ENCODE results near the gene C16orf95. TPM values are rescaled to one million over a fixed set of nuclear protein-coding genes. Genes with fewer than 3 reads are reported as not detected.
"Not testable (repeated sequence)": the region's sequence is repeated elsewhere in the genome, so short reads cannot be mapped to it uniquely, and the experiment has no call there.

The C16orf95 gene
- polyA plus RNA-seq, 4 donors, result 3.0 to 5.2 (median 4.3) TPM

DNA sequence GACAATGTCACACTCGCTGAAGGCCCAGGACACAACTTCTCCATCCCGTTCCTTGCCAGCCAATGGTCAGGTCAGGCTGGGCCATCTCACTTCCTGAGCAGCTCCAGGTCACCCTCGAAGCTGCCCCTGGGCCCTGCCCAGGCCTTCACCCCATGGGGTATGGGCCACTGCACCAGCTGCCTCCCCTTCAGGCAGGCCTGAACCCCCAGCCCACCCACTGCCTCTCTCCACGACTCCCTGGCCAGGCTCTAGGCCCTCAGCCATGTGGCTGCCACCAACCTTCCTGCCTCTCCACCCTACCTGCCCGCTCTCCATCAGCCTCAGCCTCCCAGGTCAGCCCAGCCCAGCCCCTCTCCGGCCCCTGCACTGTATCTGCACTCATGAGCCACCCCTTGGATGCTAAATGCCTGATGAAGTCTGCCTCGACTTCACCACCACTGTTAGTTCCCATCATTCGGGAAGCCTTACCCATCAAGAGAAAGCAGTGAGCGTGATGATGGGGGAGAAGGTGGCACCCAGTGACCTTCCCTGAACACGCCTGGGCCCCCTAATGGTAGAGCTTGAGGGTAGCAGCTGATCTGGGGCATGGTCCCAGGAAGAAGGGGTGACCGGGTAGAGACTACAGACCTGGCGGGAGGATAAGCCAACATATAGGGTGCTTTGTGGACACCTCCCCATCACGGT is 30.9 kb upstream of the C16orf95 start:
- no peak for DNase-seq (ENCODE audit: low read depth in 4 of 4, low spot score in 2 of 4)

DNA sequence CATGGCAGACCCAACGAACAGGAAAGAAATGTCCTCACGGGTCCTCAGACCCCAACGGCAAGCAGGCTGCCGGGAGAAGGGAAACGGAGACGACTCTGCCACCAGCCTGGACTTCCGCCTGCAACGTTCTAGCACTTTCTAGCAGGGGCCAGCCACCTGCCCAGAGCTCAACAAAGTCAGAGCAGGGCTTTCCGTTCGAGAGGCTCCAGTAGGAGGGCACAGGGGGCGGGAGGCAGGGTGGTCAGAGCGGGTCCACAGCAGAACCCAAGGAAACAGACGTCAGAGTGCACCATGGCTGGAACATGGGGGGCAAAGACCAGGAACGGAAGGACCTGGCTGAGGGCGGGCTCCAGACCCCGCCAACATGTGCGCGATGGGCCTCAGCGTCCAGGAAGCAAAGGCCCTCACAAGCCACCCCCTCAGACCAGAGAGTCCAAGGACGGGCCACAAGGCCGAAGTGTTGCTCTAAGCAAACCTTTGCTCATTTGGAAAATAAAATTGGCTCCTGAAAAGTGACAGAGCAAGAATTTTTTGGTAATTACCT is 29.4 kb upstream of the C16orf95 start:
- no peak for DNase-seq (ENCODE audit: low read depth in 4 of 4, low spot score in 2 of 4)

DNA sequence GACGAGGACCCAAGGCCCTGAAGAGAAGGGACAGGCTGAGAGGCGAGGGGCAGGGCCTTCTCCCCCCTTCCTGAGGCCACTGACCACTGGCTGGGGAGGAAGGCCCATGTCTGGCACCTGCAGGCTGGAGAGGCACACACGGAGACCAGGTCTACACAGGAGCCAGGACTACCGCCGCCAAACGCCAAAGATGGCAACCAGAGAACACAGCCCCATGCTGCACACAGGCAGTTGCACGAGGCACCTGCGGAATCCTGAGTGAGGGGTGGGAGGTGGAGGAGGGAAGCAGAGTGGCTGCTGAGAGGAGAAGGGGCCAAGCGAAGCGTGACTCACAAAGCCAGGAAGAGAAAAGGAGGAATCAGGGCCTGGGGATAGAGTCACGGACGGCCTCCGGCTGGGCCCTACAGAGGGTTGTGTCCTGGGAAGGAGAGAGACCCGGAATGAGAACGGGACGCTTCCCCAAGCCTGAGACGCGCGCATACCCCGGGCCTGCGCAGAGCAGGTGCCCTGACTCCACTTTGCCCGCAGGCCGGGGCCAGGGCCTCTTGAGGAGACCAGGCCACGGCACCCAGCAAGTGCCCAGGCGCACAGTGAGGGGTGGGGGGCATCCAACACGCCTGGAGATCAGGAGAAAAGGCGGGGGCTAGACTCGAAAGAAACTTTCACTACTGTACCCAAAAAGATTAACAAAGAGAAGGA is 28.7 kb upstream of the C16orf95 start:
- peak in 1 of 4 donors; percentile 14 for DNase-seq (ENCODE audit: low read depth in 4 of 4, low spot score in 2 of 4)

DNA sequence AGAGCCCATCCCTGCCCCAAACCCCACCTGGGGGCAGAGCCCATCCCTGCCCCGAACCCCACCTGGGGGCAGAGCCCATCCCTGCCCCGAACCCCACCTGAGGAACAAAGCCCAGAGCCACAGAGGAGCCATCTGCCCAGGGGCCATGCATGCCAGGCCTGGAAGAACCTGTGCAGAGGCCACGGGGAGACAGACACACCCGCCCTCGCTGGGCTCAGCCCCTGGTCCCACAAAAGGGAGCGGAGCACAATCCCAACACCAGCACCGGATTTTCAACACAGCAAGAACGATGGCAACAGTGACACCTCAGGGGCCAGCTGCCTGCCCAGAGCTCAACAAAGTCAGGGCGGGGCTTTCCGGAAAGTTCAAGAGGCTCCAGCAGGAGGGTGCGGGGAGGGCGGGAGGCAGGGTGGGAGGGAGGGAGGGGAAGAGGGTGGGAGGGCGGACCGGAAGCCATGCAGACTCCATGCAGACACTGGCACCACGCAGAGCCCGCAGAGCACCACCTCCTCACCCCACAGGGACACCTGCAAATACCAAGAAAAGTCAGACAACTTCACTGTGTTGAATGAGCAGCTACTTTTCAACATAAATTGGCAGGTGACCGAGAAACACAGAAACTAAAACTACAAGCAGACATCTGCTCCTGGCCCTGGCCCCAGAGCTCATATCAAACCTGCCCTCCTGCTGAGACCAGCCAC is 27.9 kb upstream of the C16orf95 start:
- no peak for DNase-seq (ENCODE audit: low read depth in 4 of 4, low spot score in 2 of 4)

DNA sequence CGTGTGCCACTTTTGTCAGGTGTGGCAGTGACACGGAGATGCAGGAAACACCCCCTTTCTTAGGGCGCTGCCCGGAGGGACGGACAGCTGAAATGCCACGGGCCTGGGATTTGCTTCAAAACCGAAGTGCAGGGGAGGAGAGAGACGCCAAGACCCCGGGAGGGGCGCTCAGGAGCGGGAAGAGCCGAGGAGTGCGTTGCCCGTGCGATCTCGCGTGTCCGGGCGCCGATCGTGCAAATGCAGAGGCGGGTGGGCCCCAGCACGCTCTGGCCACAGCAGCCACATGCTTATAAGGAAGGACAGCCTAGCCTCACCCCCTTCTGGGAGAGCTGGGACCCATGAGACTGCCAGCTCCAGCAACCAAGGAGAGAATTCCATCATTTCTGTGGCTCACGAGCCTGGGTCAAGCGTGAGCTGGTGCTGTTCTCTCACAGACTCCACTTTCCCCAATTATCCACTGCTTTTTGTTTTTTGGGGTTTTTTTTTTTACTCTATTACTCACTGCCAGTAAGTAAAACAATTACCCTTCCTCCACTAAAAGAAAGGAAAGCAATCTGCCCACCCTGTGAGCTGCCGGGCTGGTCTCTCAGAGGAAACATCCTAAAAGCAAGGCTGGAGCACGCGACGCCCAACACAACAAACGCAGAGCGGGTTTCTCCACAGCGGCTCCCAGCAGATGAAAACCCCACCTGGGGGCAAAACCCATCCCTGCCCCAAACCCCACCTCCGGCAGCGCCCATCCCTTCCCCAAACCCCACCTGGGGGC is 27.2 kb upstream of the C16orf95 start:
- no peak for DNase-seq (ENCODE audit: low read depth in 4 of 4, low spot score in 2 of 4)

DNA sequence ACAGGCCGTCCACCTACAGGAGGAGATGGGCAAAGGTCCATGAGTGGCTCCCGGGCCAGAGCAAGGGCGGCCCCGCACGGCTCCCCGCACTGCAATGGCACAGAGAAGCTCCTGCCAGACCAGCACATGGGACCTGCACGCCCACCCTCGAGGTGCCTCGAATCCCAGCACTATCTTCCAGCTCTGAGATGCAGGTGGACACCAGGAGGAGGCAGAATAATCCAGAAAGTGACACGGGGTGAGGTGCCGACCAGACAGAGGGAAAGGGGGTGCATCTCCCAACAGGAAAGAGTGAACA is 26.5 kb upstream of the C16orf95 start:
- no peak for DNase-seq (ENCODE audit: low read depth in 4 of 4, low spot score in 2 of 4)

DNA sequence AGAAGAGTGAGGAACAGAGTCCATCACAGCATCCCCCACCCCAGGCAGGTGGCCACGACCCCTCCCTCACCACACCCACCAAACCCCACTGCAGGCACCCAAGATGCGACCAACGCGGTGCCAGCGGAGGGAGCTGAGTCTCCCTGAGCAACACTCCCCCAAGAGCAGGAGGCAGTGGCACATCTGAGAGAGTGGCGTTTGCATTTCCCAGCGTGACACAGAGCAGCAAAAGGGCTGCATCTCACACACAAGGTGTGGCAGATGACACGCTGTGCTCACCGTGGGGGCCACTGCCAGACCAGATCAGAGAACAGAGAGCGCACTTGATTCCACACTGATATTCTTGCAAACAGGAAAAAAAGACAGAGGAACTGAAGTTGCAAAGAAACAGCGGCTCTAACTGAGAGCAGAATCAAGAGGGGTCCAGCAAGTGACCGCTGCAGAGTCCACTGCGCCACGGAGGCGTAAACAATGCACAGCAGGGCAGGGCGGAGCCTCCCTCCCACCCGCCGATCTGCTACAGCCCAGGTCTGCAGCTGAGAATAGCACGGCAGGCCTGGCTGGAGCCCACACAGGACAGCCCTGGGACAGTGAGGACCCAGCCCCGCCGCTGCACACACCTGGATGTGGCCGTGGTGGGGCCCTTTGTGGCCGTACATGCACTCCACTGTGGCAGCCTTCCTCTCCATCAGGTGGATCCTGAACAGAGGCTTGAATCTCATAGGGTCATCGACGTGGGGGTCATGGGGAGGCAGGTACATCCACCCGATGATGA is 26.0 kb upstream of the C16orf95 start:
- DNase-seq (ENCODE audit: low read depth in 4 of 4, low spot score in 2 of 4), result no peak

DNA sequence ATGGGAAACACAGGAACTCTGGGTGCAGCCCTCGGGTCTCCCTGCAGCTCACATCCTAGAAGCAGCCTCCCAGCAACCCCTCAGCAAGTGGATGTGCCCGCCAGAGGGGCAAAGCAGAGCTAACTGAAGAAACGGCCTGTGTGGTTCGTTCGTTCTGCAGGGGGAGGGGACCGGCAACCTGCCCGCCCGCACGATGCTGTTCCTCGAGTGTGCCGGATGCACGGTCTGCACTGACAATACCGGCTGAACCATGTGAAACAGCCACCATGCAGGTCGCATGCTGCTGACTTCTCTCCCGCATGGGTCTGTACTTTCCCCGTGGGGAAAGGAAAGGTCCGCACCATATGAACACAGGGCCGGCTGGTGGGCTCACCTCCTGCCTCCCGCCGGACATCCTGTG is 25.3 kb upstream of the C16orf95 start:
- DNase-seq (ENCODE audit: low read depth in 4 of 4, low spot score in 2 of 4), result no peak

DNA sequence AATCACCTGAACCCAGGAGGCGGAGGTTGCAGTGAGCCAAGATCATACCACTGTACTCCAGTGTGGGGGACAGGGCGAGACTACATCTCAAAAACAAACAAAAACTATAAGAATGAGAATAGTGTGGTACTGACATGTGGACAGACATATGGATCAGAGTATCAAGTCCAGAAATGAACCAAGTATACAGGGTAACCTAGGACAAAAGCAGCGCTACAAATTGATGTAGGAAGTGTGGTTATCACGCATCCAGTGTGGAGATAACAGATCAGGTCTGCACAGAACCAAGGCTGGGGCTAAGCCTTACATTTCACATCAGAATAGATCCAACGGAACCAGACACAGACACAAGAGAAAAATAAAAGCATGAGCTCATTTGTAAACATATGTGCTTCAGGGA is 23.0 kb upstream of the C16orf95 start:
- no peak for DNase-seq (ENCODE audit: low read depth in 4 of 4, low spot score in 2 of 4)

DNA sequence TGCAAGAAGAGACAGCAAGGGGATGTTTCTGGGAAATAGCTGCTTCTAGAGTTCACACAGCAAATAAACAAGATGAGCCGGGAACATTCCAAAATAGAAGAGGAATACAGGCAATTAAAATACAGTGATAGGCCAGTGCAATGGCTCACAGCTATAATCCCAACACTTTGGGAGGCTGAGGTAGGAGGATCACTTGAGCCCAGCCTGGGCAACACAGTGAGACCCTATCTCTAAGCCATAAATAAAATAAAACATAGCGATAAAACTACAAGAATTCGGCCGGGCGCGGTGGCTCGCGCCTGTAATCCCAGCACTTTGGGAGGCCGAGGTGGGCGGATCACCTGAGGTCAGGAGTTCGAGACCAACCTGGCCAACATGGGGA is 22.5 kb upstream of the C16orf95 start:
- not testable (repeated sequence) for DNase-seq (ENCODE audit: low read depth in 4 of 4, low spot score in 2 of 4)

DNA sequence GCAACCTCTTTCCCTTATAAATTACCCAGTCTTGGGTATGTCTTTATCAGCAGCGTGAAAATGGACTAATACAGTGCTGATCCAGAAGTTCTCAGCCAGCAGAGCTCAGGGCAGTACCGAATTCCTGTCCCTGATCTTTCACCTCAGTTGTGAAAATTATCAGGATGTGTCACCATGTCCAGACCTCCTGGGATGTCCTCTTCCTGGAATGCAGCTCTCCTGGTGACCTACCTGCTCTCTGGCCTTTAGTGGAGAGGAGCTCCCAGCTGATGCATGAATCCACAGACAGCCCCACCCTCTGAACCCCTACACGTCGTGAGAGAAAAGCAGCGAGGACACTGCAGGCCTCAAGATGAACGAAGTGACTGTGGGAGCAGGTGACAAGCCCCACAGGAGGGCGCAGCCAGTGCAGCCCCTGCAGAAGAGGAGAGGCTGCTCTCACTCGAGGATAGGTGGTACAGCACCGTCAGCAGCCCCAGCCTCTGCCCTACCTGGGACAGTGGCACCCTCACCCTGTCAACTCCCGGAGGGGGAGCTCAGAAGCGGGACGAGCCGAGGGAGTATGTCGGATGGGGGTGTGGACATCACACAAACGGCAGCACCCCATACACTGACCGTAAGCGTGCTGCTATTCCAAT is 22.0 kb upstream of the C16orf95 start:
- no peak for DNase-seq (ENCODE audit: low read depth in 4 of 4, low spot score in 2 of 4)

DNA sequence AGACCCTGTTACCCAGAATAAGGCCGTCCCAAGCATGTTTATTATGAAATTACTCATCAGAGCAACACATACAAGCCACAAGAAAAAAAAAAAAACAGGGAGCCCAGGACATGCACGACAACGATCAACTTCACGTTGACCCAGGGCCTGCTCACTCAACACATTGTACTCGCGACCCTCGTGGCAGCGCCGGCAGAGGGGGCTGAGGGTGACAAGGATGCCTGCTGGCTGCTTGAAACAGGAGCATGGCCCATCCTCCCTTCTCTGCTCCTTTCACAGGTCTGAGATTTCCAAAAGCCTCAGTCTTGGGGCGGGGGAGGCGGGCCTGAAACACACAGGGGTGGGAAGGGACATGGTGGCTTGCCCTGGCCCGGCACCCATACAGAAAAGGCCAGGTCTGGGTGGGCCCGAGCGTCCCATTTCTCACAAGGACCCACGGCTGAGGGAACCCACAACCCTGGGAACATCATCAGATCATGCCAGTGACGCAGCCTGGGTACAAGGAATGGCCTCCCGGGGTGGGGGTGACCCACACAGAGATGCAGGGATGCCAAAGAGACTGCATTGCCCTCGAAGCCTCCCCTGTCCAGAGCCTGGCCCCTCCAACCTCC is 21.1 kb upstream of the C16orf95 start:
- DNase-seq (ENCODE audit: low read depth in 4 of 4, low spot score in 2 of 4), result no peak

DNA sequence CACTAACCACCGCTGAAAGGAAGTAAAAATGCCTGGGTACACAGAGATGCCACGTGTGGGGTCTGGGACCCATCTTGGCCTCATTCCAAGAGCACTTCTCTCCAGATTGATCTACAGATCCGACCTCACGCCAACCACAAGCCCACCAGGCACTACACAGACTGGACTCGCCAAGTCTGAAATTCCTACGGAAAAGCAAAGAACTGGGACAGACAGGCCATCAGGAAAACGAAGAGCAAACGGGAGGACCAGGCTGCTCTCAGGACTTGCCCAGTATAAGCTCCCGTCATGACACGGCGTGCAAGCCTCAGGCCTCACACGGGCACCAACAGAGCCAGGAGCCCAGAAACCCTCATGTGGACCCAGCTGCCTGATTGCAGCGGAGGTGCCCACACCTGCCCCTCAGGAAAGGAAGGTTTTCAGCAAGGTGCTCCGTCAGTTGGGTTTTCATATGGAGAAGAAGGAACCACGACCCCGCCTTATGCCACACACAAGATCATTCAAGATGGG is 20.1 kb upstream of the C16orf95 start:
- DNase-seq (ENCODE audit: low read depth in 4 of 4, low spot score in 2 of 4), result no peak

DNA sequence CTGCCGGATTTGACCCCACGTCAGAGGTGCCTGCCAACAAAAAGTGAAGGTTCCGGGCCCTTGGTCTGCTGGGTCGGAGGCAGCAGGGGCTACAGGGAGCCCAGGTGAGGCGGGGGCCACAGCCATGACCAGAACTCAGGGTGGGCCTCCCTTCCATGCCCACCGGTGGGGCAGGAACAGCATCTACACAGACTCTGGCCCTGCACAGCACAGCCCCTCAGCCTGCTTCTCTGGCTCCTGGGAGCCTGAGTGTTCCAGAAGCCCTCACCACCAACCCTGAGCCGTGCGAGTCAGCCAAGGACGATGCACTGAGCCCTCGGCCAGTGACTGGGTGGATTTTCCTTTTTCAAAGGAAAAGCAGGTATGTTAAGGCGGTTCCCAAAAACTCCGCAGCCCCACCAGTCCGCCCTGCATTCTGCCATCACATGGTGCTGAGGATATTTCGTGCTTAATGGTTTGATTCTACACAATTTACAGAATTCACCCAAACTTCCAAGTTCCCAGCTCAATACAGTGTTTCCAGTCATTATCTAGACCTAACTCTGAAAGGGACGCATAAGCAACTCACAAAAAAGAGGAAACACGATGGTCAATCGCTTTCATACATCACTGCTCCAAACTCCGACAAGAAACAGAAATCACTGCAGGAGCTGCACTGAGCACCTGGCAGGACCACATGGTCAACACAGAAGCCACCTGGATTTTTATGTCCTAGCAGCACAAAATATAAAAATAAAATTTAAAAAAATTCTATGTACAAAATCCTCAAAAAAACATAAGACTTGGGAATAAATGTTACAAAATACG is 19.4 kb upstream of the C16orf95 start:
- DNase-seq (ENCODE audit: low read depth in 4 of 4, low spot score in 2 of 4), result no peak

DNA sequence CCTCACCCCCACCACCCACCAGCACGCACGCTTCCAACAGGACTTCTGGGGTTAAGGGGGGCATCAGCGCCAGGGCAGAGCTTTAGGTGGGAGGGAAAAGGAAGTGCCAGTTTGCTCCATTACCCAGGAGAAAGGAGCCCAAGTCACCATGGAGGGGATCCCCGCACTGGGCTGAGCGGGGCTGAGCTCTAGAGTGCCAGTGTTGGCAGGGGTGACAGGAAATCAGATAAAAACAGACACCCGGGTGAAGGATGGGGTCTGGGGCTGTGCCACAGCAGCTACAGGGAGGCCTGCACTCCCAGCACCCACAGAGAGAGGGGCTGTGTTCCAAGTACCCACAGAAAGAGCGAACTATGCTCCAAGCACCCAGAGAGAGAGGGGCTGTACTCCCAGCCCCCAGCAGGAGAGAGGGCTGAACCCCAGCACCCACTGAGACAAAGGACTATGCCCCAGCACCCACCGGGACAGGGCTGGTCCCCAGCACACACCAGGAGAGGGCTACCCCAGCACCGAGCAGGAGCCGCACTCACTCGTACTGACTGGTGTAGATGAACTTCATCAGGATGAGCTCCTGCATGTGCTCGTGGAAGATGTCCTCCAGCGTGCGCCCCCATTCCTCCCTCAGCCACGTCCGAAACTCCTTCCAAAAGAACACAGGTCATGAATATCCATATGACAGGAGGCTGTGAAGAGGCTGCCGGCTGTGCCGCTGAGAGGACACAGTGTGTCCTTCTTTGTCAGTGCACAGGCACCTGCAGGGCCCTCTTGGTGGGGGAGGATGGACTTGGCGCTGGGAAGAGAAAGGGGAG is 18.6 kb upstream of the C16orf95 start:
- DNase-seq (ENCODE audit: low read depth in 4 of 4, low spot score in 2 of 4), result no peak

DNA sequence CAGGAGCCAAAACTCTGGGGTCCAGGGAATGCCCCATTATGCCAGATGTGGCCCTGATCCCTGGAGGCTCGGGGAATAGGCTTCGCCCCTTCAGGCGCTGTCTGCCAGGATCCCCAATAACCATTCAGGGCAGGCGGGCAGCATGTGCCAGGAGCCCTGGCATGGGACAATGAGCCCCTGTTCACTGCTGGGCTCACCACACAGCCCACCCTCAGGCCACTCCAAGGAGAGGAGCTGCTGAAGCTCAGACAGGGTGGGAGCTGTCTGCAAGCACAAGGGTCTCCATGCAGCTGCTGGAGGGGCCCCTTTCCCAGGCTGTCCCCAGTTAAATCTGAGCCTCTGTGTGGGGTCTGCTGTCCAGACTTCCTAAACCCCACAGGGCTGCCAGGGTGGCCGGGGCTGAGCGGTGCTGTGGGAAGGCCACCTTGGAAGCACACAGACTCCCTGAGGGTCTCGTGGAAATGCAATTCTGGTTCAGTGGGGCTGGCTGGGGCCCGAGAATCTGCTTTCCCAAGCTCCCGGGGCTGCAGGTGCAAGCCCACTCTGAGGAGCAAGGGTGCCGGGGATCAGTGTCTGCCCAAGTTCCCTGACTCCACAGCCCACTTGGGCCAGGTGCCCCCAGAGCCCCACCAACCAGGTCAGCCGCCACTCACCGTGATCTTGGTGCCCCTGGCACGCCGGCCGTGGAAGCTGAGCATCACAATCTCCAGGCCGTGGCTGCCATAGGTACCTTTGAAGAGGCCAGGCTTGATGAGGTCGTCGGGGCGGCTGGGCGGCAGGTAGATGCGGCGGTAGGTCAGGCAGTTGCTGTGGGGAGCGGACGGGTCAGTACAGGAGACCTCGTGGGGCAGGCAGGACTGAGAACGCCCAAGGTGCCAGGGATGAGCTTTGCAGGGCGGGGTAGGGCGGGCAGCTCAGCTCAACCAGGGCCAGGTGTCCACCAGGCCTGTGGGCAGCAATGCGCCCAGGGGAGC is 17.7 kb upstream of the C16orf95 start:
- no peak for DNase-seq (ENCODE audit: low read depth in 4 of 4, low spot score in 2 of 4)
